Stimulated activated CD4-positive, alpha-beta T cell treated with anti-CD3 and anti-CD28 coated beads, Interleukin-15, amount 100 ng/mL, for 24 hours (primary cell): ENCODE results near the gene TGM2.

Experiments
- DNase-seq: peaks from one replicate; pipeline ENCODE4 v3.0.0-alpha.2; 2020

Gene TGM2

DNA sequence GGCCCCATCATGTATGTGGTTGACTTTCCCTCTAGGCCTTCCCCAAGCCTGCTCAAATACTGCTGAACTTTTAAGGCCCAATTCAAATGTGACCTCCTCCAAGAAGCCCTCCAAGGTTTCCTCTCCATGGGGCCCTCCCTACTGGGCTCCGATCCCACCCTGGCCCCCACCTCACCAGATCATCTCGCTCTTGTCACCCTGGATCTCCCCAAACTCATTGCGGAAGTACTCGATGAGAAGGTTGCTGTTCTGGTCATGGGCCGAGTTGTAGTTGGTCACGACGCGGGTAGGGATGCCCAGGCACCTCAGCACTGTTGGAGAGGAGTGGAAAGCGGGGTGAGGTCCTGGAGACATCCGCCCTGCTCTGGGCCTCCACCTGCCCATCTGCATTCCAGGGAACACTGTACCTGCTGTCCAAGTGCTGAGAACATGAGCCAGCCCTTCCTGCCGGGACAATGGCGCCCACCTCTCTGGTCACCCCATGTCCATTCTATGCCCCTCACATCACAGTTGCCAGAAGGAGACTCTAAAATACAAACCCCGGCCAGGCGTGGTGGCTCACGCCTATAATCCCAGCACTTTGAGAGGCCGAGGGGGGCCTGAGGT is 23.1 kb downstream of the TGM2 start:
- no peak for DNase-seq

- DNase-seq, result no peak
These were observed 23.7 kb downstream of the TGM2 start for GRCh38 chr20:38141204-38141888.

DNA sequence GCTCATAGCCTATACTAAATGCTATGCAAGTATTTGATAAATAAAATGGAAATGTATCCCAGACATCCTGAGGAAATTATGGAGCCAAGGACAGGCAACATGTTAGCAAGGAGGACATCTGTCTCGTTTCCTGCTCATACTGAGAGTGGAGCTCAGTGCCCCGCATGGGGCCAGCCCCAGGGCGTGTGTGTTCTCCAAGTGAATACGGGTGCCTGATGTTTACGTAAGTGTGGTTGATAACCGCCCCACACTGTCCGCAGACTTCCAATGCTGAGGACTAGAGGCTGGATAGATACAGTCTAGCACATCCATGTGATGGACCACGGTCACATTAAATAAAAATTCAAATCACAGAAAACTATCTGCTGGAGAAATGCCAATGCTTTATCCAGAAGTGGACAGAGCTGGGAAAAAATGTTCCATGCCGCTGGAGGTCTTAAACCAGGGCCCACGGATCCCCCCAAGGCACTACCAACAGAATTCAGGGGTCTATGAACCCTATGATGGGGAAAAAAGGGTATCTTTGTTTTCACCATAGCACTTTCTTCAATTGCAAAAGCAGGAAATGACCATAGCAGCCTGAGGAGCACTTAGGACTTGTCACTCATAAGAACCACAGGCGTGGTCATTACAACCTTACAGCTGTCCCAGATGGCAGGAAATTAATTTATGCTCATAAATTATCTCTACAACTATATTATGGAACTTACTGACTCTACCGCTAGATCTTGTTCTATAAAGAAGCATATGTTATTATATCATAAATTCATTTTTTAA is 24.9 kb downstream of the TGM2 start:
- no peak for DNase-seq

DNA sequence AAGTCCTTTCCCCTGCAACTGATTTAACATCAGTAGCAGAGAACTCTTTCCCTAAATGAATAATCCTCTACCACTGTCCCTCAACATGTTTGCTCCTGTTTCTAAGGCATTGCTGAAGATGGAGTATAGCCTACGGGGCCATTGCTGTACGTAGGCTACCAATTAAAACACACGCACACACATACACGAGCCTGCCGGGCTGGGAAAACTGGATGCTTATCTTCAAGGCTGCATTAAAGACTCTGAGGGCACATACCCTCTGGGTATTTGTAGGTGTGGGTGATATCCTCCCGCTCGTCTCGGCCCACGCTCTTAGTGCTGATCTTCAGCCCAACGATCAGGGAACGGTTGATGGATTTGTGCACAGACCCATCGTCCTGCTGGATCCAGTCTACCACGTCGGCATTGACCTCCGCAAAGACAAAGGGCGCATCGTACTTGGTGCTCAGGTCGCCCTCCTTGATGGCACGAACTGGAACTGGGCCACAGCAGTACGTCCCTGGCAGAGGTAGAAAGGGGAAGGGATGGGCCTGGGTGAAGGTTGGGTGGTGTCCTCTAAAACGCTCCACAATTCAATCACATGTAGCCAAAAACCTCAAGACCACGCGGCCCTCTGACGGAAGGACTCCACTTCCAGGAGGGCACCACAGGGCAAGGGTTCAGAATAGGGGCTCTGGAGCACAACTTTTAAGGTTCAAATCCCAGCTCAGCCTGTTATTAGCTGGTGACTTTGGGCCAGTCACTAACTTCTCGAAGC is 25.7 kb downstream of the TGM2 start:
- no peak for DNase-seq

DNA sequence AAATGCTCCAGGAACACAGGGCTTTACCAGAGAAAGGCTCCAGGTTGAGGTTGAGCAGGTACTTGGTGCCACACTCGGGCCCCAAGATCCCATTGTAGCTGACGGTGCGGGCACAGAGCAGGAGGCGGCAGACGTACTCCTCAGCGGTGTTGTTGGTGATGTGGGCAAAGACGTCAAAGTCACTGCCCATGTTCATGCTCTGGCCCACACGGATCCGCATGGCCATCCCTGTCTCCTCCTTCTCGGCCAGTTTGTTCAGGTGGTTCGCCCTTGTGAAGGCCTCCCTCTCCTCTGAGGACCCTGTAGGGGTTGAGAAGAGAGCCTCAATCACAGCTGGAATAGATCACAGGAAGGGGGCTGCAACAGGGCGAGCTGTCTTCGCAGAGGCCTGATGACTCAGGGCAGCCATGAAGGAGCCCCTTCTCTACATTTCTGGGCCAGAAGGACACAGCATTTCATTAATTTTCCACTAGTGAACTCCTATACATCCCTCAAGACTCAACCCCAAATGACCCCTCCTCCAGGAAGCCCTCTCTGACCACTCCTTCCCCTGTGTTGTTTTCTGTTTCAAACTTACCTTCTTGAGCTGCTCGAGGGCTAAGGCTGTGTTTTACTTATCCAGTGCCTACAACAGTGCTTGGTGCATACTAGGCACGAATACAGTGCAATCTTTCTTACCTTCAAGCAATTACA is 26.8 kb downstream of the TGM2 start:
- DNase-seq, result no peak

DNA sequence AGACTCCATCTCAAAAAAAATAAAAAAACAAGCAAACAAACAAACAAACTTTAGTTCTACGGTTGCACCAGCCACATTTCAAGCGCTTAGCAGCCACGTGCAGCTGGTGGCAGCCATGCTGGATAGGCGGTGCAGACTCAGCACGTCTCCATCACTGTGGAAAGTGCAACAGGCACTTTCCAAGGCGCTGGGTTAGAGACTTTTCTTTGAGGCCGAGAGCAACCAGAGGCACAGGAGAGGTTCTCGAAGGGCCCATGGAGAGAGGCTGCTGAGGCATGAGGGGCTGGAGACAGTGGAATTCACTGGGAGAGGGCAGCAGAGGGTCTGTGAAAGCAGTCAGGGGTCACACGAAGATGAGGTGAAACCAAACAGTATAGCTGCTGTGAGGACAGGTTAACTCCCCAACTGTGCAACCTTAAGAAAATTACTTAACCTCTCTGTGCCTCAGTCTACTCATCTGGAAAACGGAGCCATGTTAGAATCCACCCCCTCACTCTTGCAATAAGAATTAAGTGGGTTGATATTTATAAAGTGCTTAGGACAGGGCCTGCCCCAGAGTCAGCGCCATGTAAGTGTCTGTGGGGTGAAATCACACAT is 27.5 kb downstream of the TGM2 start:
- no peak for DNase-seq

- DNase-seq, result no peak
These were observed 28.4 kb downstream of the TGM2 start for GRCh38 chr20:38136421-38137245.

DNA sequence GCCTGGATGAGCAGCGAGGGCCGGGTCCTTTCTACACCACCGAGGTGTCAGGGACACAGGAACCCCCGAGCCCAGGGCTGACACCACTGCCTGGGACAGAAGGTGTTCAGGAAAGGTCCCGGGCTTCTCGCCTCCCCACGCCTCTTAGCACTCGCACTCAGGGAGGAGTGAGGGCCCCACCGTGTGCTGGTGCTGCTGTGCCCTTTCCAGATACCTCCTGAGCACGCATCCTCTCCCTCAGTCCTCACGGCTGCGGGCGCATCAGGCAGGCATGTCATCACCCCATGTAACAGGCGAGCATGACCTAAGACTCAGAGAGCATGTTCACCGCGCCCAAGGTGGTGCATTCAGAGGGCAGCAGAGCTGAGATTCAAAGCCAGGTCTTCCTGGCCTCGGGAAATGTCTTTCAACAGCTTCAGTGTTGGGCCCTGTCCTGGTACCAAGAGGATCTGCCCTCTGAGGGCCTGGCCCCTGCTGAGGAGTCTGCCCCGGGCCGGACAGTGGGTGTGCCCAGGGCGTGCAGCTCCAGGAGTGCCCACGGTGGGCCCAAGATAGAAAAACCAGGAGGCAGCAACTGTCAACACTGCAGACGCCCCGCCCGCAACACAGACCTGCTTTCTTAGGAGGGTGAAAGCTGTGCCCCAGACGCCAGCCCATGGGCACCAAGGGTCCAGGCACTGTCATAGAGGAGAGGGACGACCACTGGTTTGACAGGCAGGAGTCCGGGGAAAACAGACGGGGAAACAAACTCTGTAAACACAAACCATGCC is 29.2 kb downstream of the TGM2 start:
- DNase-seq, result no peak

- DNase-seq, result no peak
These were observed 29.8 kb downstream of the TGM2 start for GRCh38 chr20:38135271-38135650.

- no peak for DNase-seq
These were observed 30.4 kb downstream of the TGM2 start for GRCh38 chr20:38134427-38135270.

DNA sequence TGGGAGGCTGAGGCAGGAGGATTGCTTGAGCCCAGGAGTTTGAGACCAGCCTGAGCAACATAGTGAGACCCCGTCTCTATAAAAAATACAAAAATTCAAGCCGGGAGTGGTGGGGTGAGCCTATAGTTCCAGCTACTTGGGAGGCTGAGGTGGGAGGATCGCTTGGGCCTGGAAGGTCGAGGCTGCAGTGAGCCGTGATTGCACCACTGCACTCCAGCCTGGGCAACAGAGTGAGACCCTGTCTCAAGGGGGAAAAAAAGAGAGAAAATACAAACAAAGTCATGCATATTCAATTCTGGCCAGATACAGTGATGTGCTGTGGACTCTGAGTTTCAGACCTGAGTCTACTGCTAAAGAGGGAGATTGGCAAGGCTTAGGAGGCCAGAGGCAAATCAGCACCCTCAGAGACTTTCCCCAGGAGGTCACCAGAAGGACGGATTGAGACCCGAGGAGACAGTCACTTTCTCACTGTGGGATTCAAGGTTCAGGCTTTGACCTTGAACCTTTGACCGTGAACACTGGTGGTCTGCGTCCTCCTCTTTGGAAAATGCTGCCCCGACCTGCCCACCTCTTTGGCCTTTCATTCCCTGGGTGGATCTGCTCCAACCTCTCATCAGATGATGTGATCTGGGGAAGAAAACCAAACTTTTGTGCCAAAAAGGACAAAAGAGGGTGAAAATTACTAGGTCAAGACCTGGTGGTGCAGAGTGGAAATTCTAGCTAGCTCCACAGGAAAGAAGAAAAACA is 31.2 kb downstream of the TGM2 start:
- no peak for DNase-seq

- no peak for DNase-seq
These were observed 32.1 kb downstream of the TGM2 start for GRCh38 chr20:38132910-38133501.

DNA sequence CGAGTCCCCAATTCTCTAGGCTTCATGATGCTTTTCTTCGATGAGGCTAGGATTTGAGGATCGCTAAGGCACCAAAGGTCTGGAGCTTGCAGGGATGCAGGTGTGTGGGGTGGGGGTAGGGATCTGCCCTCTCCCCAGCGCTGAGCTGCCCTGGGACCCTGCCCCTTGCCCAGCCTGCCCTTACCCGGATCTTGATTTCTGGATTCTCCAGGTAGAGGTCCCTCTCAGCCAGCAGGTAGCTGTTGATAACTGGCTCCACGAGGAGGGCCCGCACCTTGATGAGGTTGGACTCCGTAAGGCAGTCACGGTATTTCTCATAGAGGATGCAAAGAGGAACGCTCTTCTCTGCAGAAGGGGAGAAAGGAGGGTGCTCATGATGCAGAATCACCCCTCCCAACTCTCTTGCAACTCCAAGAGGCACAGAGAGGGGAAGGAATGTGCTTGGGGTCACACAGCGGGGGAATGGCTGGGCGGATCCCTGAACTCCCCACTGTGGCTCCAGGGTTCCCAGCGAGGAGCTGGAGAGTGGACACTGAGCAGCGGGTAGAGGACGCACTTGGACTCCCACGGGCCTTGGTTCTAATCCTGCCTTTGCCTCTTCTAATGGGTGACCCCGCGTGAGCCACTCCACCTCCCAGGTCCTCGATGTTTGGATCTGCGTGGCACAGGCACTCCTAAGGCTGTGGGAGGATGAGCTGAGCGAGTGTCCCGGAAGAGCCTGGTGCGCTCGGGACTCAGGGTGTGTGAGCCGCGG is 32.7 kb downstream of the TGM2 start:
- no peak for DNase-seq

- no peak for DNase-seq
These were observed 33.4 kb downstream of the TGM2 start for GRCh38 chr20:38131588-38132121.

DNA sequence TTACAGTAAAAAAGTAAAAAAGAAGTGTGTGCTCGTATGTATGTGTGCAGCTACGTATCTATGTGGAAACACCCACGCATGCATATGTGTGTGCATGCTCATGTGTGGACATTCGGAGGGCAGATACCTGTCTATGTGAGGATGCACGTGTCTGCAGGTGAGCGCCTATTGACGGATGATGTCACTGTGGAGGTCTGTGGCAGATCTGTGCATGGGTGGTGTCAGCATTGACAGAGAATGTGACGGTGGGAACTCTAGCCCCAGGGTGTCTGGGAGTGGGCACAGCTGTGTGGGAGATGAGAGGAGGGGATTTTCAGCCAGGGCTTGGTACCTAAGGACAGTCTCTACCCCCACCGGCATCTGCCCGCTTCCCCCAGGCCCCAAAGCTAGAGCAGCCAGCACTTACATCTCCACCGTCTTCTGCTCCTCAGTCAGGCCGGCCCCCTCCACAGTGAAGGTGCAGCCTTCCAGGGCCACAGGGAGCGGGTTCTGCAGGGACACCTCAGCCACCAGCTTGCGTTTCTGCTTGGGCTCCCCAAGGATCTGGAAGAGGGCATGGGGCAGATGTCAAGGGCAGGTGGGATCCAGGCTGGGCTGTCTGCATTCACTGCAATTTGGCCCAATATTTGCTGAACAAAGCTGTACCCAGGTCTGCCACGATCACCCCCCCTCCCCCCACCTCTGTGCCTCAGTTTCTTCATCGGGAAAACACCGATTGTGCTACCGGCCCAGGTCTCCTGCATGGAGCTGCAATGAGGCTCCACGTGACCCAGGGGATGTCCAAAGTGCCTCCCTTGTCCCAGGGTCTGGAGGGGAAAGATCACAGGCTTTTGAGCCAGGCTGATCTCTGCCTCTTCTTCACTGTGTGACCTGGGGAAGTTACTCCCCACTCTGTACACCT is 34.1 kb downstream of the TGM2 start:
- no peak for DNase-seq

- DNase-seq, result no peak
These were observed 35.0 kb downstream of the TGM2 start for GRCh38 chr20:38129893-38130609.
